C4-2B (cell line): ENCODE results near the gene PCDHGA1.

Experiments
- H3K27ac ChIP-seq: fragments of 450-650 bp; 2 replicates; pipeline ENCODE4 v1.5.1; 2017
- ZFX ChIP-seq: fragments of 450-650 bp; IDR thresholded peaks from 2 replicates; pipeline ENCODE4 v1.6.1; 2017
- TF ChIP-seq, protein P1 (sequence below): fragments of 450-650 bp; conservative IDR thresholded peaks from 2 replicates; pipeline ENCODE4 v1.5.1; 2017; ENCODE audit warnings: mild to moderate bottlenecking

The PCDHGA1 gene

DNA sequence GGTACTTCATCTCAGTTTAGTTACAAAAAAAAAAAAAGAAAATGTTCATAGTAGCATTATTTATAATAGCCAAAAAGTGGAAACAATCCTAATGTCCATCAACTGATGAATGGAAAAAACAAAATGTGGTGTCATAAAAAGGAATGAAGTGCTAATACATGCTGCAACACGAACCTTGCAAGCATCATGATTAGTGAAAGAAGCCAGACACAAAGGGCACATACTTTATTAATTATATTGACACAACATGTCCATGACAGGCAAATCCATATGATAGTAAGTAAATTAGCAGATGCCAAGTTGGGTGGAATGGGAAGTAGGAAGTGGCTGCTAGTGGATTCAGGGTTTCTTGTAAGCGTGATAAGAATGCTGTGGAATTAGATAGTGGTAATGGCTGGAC lies 212.7 kb downstream of the PCDHGA1 start:
- TF ChIP-seq, protein P1, sequence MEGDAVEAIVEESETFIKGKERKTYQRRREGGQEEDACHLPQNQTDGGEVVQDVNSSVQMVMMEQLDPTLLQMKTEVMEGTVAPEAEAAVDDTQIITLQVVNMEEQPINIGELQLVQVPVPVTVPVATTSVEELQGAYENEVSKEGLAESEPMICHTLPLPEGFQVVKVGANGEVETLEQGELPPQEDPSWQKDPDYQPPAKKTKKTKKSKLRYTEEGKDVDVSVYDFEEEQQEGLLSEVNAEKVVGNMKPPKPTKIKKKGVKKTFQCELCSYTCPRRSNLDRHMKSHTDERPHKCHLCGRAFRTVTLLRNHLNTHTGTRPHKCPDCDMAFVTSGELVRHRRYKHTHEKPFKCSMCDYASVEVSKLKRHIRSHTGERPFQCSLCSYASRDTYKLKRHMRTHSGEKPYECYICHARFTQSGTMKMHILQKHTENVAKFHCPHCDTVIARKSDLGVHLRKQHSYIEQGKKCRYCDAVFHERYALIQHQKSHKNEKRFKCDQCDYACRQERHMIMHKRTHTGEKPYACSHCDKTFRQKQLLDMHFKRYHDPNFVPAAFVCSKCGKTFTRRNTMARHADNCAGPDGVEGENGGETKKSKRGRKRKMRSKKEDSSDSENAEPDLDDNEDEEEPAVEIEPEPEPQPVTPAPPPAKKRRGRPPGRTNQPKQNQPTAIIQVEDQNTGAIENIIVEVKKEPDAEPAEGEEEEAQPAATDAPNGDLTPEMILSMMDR: no peak
- TF ChIP-seq ZFX: no peak
- H3K27ac ChIP-seq: no peak overlapping the region

GRCh38 chr5:141547488-141547887 lies 217.2 kb downstream of the PCDHGA1 start:
- no peak overlapping the region for H3K27ac ChIP-seq
- no peak for TF ChIP-seq ZFX
- TF ChIP-seq, protein P1: no peak

DNA sequence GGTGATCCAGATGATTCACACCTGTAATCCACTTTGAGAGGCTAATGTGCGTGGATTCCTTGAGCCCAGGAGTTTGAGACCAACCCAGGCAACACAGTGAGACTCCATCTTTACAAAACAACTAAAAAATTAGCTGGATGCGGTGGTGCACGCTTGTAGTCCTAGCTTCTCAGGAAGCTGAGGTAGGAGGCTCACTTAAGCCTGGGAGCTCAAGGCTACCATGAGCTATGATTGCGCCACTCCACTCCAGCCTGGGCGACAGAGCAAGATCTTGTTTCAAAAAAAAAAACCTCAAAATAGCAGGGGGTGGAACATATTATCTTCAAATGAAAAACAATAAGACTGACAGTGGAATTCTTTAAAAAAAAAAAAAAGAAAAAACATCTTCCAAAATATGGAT lies 217.6 kb downstream of the PCDHGA1 start:
- TF ChIP-seq, protein P1: no peak
- no peak for TF ChIP-seq ZFX
- no peak overlapping the region for H3K27ac ChIP-seq

DNA sequence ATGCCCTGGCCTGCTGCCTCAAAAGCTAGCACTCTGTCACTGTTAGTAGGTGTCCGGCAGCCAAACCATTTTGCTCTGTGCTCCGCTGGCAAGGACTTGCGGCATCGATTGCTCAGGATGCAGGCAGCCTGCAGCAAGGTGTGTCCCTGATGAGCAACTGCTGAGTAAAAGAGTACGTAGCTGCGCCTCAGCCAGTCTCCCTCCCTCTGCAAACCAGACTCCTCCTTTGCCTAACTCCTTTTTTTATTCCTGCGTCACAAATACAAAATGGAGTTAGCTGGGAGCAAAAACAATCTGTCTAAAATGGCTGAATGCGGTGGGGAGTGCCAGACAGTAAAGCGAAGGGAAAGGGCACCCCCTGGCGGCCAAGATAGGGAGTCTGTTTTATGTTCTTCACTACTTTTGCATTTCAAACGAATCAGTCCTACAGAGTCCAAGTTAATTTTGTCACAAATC lies 227.4 kb downstream of the PCDHGA1 start:
- peak overlapping the region; percentile 47 for H3K27ac ChIP-seq
- no peak for TF ChIP-seq ZFX
- TF ChIP-seq, protein P1: peak; percentile 93

DNA sequence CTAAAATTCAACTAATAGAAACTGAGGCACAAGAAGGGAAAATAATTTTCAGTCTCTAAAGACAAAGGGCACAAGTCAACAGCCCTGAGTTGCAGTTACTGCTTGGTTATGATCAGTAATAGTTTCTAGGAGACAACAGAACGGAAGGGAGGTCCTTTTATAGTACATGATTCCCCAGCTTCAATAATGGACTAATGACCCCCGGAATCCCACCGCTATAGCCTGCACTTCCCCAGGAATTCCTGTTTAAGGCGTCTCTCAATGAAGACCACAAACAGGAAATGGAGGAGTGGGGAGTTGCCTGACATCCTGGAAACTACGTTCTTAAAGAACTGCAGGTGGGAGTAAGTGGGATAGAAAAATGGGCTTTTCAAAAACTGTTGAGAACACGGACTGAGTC lies 227.8 kb downstream of the PCDHGA1 start:
- H3K27ac ChIP-seq: no peak overlapping the region
- no peak for TF ChIP-seq ZFX
- TF ChIP-seq, protein P1: peak; percentile 77

GRCh38 chr5:141559461-141559860 lies 229.1 kb downstream of the PCDHGA1 start:
- TF ChIP-seq, protein P1: no peak
- TF ChIP-seq ZFX: no peak
- H3K27ac ChIP-seq: no peak overlapping the region

DNA sequence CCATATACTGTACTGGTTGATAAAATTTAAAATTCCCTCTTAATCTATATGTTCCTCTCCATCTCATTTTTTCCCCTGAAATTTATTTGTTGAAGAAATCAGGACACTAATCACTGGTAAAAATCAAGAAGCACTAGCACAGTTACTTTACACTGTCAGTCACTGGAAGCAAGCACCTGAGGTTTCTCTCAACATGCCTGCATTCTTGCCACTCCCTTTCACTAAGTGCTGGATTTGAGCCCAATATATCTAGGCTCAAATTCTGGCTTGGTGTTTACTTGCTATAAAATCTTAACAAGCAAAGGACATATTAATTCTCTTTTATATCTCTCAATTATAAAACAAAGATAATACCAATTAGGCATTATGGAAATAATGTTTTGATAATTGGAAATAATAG lies 229.8 kb downstream of the PCDHGA1 start:
- H3K27ac ChIP-seq: no peak overlapping the region

More for the DNA sequence above, 229.8 kb downstream of the PCDHGA1 start:
- TF ChIP-seq, protein P1: no peak
- no peak for TF ChIP-seq ZFX
